Epithelial cell of esophagus (primary cell): ENCODE data around the gene ZFHX3.

Experiments used
- DNase-seq: peaks from one replicate; pipeline ENCODE4 v3.0.0; 2010; ENCODE audit warnings: low read depth
- H3K4me3 ChIP-seq: 2 replicates; pipeline ENCODE4 v1.5.1; 2011; ENCODE audit warnings: mild to moderate bottlenecking, low read length, control low read depth
- CTCF ChIP-seq: IDR thresholded peaks from 2 replicates; pipeline ENCODE4 v1.5.1; 2011; ENCODE audit warnings: low read depth, mild to moderate bottlenecking, low read length, control low read depth, inconsistent platforms; ENCODE audit not compliant: insufficient read depth; ENCODE audit errors: missing control alignments

ZFHX3 gene

GRCh38 chr16:72924537-72924926 is 123.4 kb downstream of the ZFHX3 start:
- no peak for DNase-seq
- H3K4me3 ChIP-seq: no peak overlapping the region
- no peak for TF ChIP-seq CTCF

GRCh38 chr16:72923757-72924156 is 124.2 kb downstream of the ZFHX3 start:
- H3K4me3 ChIP-seq: no peak overlapping the region
- no peak for TF ChIP-seq CTCF
- DNase-seq: peak; percentile 14

- no peak overlapping the region for H3K4me3 ChIP-seq
- no peak for DNase-seq
- no peak for TF ChIP-seq CTCF
These were observed 125.2 kb downstream of the ZFHX3 start for GRCh38 chr16:72922714-72923113.

GRCh38 chr16:72921620-72922019 is 126.3 kb downstream of the ZFHX3 start:
- H3K4me3 ChIP-seq: no peak overlapping the region
- TF ChIP-seq CTCF: no peak
- DNase-seq: no peak

GRCh38 chr16:72921106-72921505 is 126.8 kb downstream of the ZFHX3 start:
- H3K4me3 ChIP-seq: no peak overlapping the region
- no peak for DNase-seq
- TF ChIP-seq CTCF: no peak

GRCh38 chr16:72917051-72917450 is 130.9 kb downstream of the ZFHX3 start:
- TF ChIP-seq CTCF: no peak
- H3K4me3 ChIP-seq: no peak overlapping the region
- no peak for DNase-seq

- DNase-seq: no peak
- no peak for TF ChIP-seq CTCF
- no peak overlapping the region for H3K4me3 ChIP-seq
These were observed 132.6 kb downstream of the ZFHX3 start for GRCh38 chr16:72915331-72915730.
